Cerebellar nuclear complex (tissue), 1 donor: Measurements from ENCODE around the gene NPM1.
"Not testable (repeated sequence)": the region's sequence is repeated elsewhere in the genome, so short reads cannot be mapped to it uniquely, and the experiment has no call there.

Experiments
- DNase-seq, 2 experiments: peaks; one replicate each; lab custom pipeline; 2025; lab: John Stamatoyannopoulos, UW

The NPM1 gene

GRCh38 chr5:171386006-171386671 lies 1.5 kb upstream of the NPM1 start:
- DNase-seq: no peak

- DNase-seq: no peak
These were observed 746 bp upstream of the NPM1 start for GRCh38 chr5:171386861-171387344.

GRCh38 chr5:171387970-171388815 lies 544 bp downstream of the NPM1 start:
- no peak for DNase-seq

- DNase-seq: no peak
These were observed 1.1 kb downstream of the NPM1 start for GRCh38 chr5:171388816-171389168.

GRCh38 chr5:171390883-171391677 lies 3.4 kb downstream of the NPM1 start:
- DNase-seq: no peak

GRCh38 chr5:171391996-171392577 lies 4.4 kb downstream of the NPM1 start:
- DNase-seq: no peak

GRCh38 chr5:171392585-171393159 lies 5.0 kb downstream of the NPM1 start:
- DNase-seq: no peak

GRCh38 chr5:171395042-171395441 lies 7.4 kb downstream of the NPM1 start:
- DNase-seq: no peak

GRCh38 chr5:171396583-171396982 lies 8.9 kb downstream of the NPM1 start:
- not testable (repeated sequence) for DNase-seq

- no peak for DNase-seq
These were observed 9.5 kb downstream of the NPM1 start for GRCh38 chr5:171397190-171397589.

GRCh38 chr5:171397599-171397998 lies 9.9 kb downstream of the NPM1 start:
- no peak for DNase-seq

- DNase-seq: not testable (repeated sequence)
These were observed 11.0 kb downstream of the NPM1 start for GRCh38 chr5:171398660-171399059.

- DNase-seq: no peak
These were observed 12.5 kb downstream of the NPM1 start for GRCh38 chr5:171400169-171400568.

- DNase-seq: no peak
These were observed 13.7 kb downstream of the NPM1 start for GRCh38 chr5:171401167-171401947.

- not testable (repeated sequence) for DNase-seq
These were observed 15.1 kb downstream of the NPM1 start for GRCh38 chr5:171402751-171403150.

- DNase-seq: no peak
These were observed 18.0 kb downstream of the NPM1 start for GRCh38 chr5:171405615-171406014.

- no peak for DNase-seq
These were observed 19.6 kb downstream of the NPM1 start for GRCh38 chr5:171407234-171407633.

- DNase-seq: no peak
These were observed 21.8 kb downstream of the NPM1 start for GRCh38 chr5:171409164-171410136.

- no peak for DNase-seq
These were observed 22.5 kb downstream of the NPM1 start for GRCh38 chr5:171410181-171410580.

GRCh38 chr5:171412186-171412585 lies 24.5 kb downstream of the NPM1 start:
- no peak for DNase-seq
